ENCODE data around the gene OR2AT4. TPM values are rescaled to one million over a fixed set of nuclear protein-coding genes. Genes with fewer than 3 reads are reported as not detected.

OR2AT4 gene
- total RNA-seq = not detected in 2 replicates

GRCh38 chr11:75096456-75097172 is at the start of gene OR2AT4:
Gene OR2AT4, minus strand, starts transcription at chr11:75096876.

Other genes with a start within 250 kb of the OR2AT4 start
- gene XRRA1, start 147.8 kb downstream of the OR2AT4 start, total RNA-seq = 20.5 and 25.9 TPM in 2 replicates
- gene SPCS2, start 147.6 kb downstream of the OR2AT4 start, total RNA-seq = 30.0 and 31.6 TPM in 2 replicates
- 6.8 and 7.5 TPM in 2 replicates for gene NEU3, start 107.9 kb downstream of the OR2AT4 start, total RNA-seq
- gene SLCO2B1, start 54.2 kb upstream of the OR2AT4 start, total RNA-seq = 0.30 and 0.88 TPM in 2 replicates
- under 0.01 and 0.05 TPM in 2 replicates for gene TPBGL, start 143.9 kb upstream of the OR2AT4 start, total RNA-seq

All from smooth muscle cell of the umbilical artery (primary cell).